ENCODE data around the gene IRX3. TPM values are rescaled to one million over a fixed set of nuclear protein-coding genes. Genes with fewer than 3 reads are reported as not detected.

IRX3 gene
- total and polyA plus RNA-seq, 2 donors from 2014 or later, result 13.5 to 37.9 TPM

- Histone ChIP-seq H3K4me1 (ENCODE audit: control insufficient read depth in 2 of 3, insufficient read depth in 2 of 3, low read depth in 1 of 3, low read length in 3 of 3) (no peaks in the 10 kb centered on the region), H3K9me3 (ENCODE audit: control insufficient read depth in 2 of 3, insufficient read depth in 1 of 3, low read length in 3 of 3) (no peaks in the 10 kb centered on the region), H3K4me3 (ENCODE audit: low read length in 3 of 3) (no peak overlapping the region), H3K27ac (ENCODE audit: low read depth in 2 of 2, low read length in 2 of 2) (no peak overlapping the region), H3K36me3 (ENCODE audit: control insufficient read depth in 2 of 3, insufficient read depth in 3 of 3, low read length in 3 of 3) (no peaks in the 10 kb centered on the region), H3K27me3 (ENCODE audit: control insufficient read depth, insufficient read depth, low read length) (no peaks in the 10 kb centered on the region), H3K9ac (ENCODE audit: low read length in 3 of 3) (no peak overlapping the region)
- FAIRE-seq (no peak), DNase-seq (no peak)
- intact Hi-C loops (cut with DNase I), result no loop called here
- TF ChIP-seq CTCF (IDR thresholded peaks at IDR 0.05; ENCODE audit: borderline replicate concordance, extremely low read depth, insufficient read depth), result no peak
These were observed 10.6 kb downstream of the IRX3 start for GRCh38 chr16:54275956-54276355.

- FAIRE-seq (no peak), DNase-seq (no peak)
- no peaks in the 10 kb centered on the region for H3K9me3 ChIP-seq (ENCODE audit: control insufficient read depth in 2 of 3, insufficient read depth in 1 of 3, low read length in 3 of 3)
- no peaks in the 10 kb centered on the region for H3K27me3 ChIP-seq (ENCODE audit: control insufficient read depth, insufficient read depth, low read length)
- H3K9ac ChIP-seq (ENCODE audit: low read length in 3 of 3), result no peak overlapping the region
- H3K4me3 ChIP-seq (ENCODE audit: low read length in 3 of 3), result no peak overlapping the region
- H3K27ac ChIP-seq (ENCODE audit: low read depth in 2 of 2, low read length in 2 of 2), result no peak overlapping the region
- intact Hi-C loops (cut with DNase I), result no loop called here
- TF ChIP-seq CTCF (IDR thresholded peaks at IDR 0.05; ENCODE audit: borderline replicate concordance, extremely low read depth, insufficient read depth), result no peak
- H3K4me1 ChIP-seq (ENCODE audit: control insufficient read depth in 2 of 3, insufficient read depth in 2 of 3, low read depth in 1 of 3, low read length in 3 of 3), result no peaks in the 10 kb centered on the region
- H3K36me3 ChIP-seq (ENCODE audit: control insufficient read depth in 2 of 3, insufficient read depth in 3 of 3, low read length in 3 of 3), result no peaks in the 10 kb centered on the region
These were observed 13.0 kb downstream of the IRX3 start for GRCh38 chr16:54273566-54273965.

GRCh38 chr16:54270711-54271110 is 15.9 kb downstream of the IRX3 start:
- H3K27ac ChIP-seq (ENCODE audit: low read depth in 2 of 2, low read length in 2 of 2), result no peak overlapping the region
- H3K4me1 ChIP-seq (ENCODE audit: control insufficient read depth in 2 of 3, insufficient read depth in 2 of 3, low read depth in 1 of 3, low read length in 3 of 3), result no peaks in the 10 kb centered on the region
- H3K27me3 ChIP-seq (ENCODE audit: control insufficient read depth, insufficient read depth, low read length), result no peaks in the 10 kb centered on the region
- no peaks in the 10 kb centered on the region for H3K36me3 ChIP-seq (ENCODE audit: control insufficient read depth in 2 of 3, insufficient read depth in 3 of 3, low read length in 3 of 3)
- H3K4me3 ChIP-seq (ENCODE audit: low read length in 3 of 3), result no peak overlapping the region
- intact Hi-C loops (cut with DNase I), result no loop called here
- no peaks in the 10 kb centered on the region for H3K9me3 ChIP-seq (ENCODE audit: control insufficient read depth in 2 of 3, insufficient read depth in 1 of 3, low read length in 3 of 3)
- no peak for DNase-seq
- no peak overlapping the region for H3K9ac ChIP-seq (ENCODE audit: low read length in 3 of 3)
- no peak for FAIRE-seq
- no peak for TF ChIP-seq CTCF (IDR thresholded peaks at IDR 0.05; ENCODE audit: borderline replicate concordance, extremely low read depth, insufficient read depth)

GRCh38 chr16:54269461-54269860 is 17.1 kb downstream of the IRX3 start:
- H3K4me1 ChIP-seq (ENCODE audit: control insufficient read depth in 2 of 3, insufficient read depth in 2 of 3, low read depth in 1 of 3, low read length in 3 of 3), result no peaks in the 10 kb centered on the region
- no peak overlapping the region for H3K4me3 ChIP-seq (ENCODE audit: low read length in 3 of 3)
- intact Hi-C loops (cut with DNase I), result no loop called here
- no peaks in the 10 kb centered on the region for H3K36me3 ChIP-seq (ENCODE audit: control insufficient read depth in 2 of 3, insufficient read depth in 3 of 3, low read length in 3 of 3)
- H3K9me3 ChIP-seq (ENCODE audit: control insufficient read depth in 2 of 3, insufficient read depth in 1 of 3, low read length in 3 of 3), result no peaks in the 10 kb centered on the region
- TF ChIP-seq CTCF (IDR thresholded peaks at IDR 0.05; ENCODE audit: borderline replicate concordance, extremely low read depth, insufficient read depth), result no peak
- DNase-seq, result no peak
- peak; percentile 21 for FAIRE-seq
- H3K9ac ChIP-seq (ENCODE audit: low read length in 3 of 3), result no peak overlapping the region
- H3K27ac ChIP-seq (ENCODE audit: low read depth in 2 of 2, low read length in 2 of 2), result no peak overlapping the region
- H3K27me3 ChIP-seq (ENCODE audit: control insufficient read depth, insufficient read depth, low read length), result no peaks in the 10 kb centered on the region

Measured in kidney (tissue), 14 donors.